Measurements from ENCODE around the gene OR9I1. TPM values are rescaled to one million over a fixed set of nuclear protein-coding genes. Genes with fewer than 3 reads are reported as not detected.

OR9I1 gene
- polyA plus RNA-seq, 2 of the 4 experiments (the other 2 are of a cell fraction) = not detected

DNA sequence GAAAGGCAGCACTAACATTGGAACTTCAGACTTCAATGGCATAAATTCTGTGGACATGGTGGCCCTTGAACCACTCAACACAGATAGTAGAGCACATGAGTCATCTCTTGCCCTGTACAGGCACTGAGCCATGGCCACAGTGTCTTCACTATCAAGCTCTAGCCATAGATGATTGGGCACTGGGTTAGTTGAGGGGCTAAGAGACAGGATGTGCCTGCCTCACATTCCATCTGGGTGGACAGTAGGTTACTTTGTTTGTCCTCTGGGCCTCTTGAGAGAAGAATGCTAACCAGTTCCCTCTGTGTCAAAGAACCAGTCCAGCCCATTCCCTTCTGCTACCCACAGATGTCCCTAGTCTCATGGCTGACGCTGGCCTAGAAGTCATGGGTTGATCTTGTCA is 54.7 kb downstream of the OR9I1 start:
- POLR2A ChIA-PET = no interaction called here
- CTCF ChIA-PET = no interaction called here
- Histone ChIP-seq H3K4me1 (no peaks in the 10 kb centered on the region), H3K4me2 (no peak overlapping the region), H3K9me3 (no peaks in the 10 kb centered on the region), H3K27ac (no peak overlapping the region), H3K4me3 (no peak overlapping the region)
- ATAC-seq (no peak), FAIRE-seq (no peak), DNase-seq (ENCODE audit: low read depth in 1 of 2, low spot score in 1 of 2) (no peak)
- TF ChIP-seq JUNB (IDR thresholded peaks at IDR 0.05) (no peak), POLR2A (IDR thresholded peaks at IDR 0.05; ENCODE audit: low read length) (no peak), HES2 (IDR thresholded peaks at IDR 0.05) (no peak), ESRRA (IDR thresholded peaks at IDR 0.05; ENCODE audit: borderline replicate concordance, low read length) (no peak), RAD21 (conservative IDR thresholded peaks at IDR 0.05 in 1 of 2, IDR thresholded peaks at IDR 0.05 in 1 of 2) (no peak), CHD4 (IDR thresholded peaks at IDR 0.05; ENCODE audit: borderline replicate concordance) (no peak)
- 7% methylated on average over 1 of the region's 1 CpG for WGBS (ENCODE audit: missing lambda C conversion rate)

- WGBS (ENCODE audit: missing lambda C conversion rate) = 32% methylated on average over 6 of the region's 6 CpGs
- Histone ChIP-seq H3K4me3 (no peak overlapping the region), H3K9me3 (no peaks in the 10 kb centered on the region), H3K4me2 (no peak overlapping the region), H3K4me1 (no peaks in the 10 kb centered on the region), H3K27ac (no peak overlapping the region)
- ChIA-PET POLR2A (no interaction called here), CTCF (interaction anchor here (0.6 kb wide), 1 partner anchor 505 kb away, joined by 3 read pairs; no protein-coding TSS in a partner anchor)
- ATAC-seq = peak in 1 of 2 experiments; percentile 62; a peak in 3 of 6 replicates
- no peak for TF ChIP-seq TP53 (CRISPR knock-in tag; IDR thresholded peaks at IDR 0.05)
- TF ChIP-seq, protein P1, sequence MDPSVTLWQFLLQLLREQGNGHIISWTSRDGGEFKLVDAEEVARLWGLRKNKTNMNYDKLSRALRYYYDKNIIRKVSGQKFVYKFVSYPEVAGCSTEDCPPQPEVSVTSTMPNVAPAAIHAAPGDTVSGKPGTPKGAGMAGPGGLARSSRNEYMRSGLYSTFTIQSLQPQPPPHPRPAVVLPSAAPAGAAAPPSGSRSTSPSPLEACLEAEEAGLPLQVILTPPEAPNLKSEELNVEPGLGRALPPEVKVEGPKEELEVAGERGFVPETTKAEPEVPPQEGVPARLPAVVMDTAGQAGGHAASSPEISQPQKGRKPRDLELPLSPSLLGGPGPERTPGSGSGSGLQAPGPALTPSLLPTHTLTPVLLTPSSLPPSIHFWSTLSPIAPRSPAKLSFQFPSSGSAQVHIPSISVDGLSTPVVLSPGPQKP (IDR thresholded peaks at IDR 0.05; ENCODE audit: low read depth, low read length) = no peak
- no peak for TF ChIP-seq NR3C1 (IDR thresholded peaks at IDR 0.05)
- TF ChIP-seq GATA3 (IDR thresholded peaks at IDR 0.05; ENCODE audit: borderline replicate concordance) = no peak
- TF ChIP-seq ZFP36 (IDR thresholded peaks at IDR 0.05; ENCODE audit: borderline replicate concordance, partially characterized antibody) = no peak
- no peak for TF ChIP-seq SMC3 (IDR thresholded peaks at IDR 0.05)
- no peak for TF ChIP-seq CBX2 (IDR thresholded peaks at IDR 0.05; ENCODE audit: borderline replicate concordance, low read depth)
- no peak for TF ChIP-seq USF2 (IDR thresholded peaks at IDR 0.05)
- TF ChIP-seq MAX (IDR thresholded peaks at IDR 0.05) = no peak
- no peak for TF ChIP-seq CEBPB (IDR thresholded peaks at IDR 0.05)
- TF ChIP-seq CHD2 (IDR thresholded peaks at IDR 0.05; ENCODE audit: low read length, partially characterized antibody) = no peak
- TF ChIP-seq KDM5A (IDR thresholded peaks at IDR 0.05) = no peak
- no peak for TF ChIP-seq RAD21 (conservative IDR thresholded peaks at IDR 0.05 in 1 of 2, IDR thresholded peaks at IDR 0.05 in 1 of 2)
- no peak for DNase-seq (ENCODE audit: low read depth in 1 of 2, low spot score in 1 of 2)
- no peak for FAIRE-seq
Observed at GRCh38 chr11:58068655-58069054, 56.7 kb downstream of the OR9I1 start.

GRCh38 chr11:58067685-58068084 is 57.6 kb downstream of the OR9I1 start:
- WGBS (ENCODE audit: missing lambda C conversion rate) = 19% methylated on average over 5 of the region's 5 CpGs
- H3K4me3 ChIP-seq = no peak overlapping the region
- no peaks in the 10 kb centered on the region for H3K9me3 ChIP-seq
- ChIA-PET CTCF (no interaction called here), POLR2A (no interaction called here)
- no peaks in the 10 kb centered on the region for H3K4me1 ChIP-seq
- no peak for DNase-seq (ENCODE audit: low read depth in 1 of 2, low spot score in 1 of 2)
- TF ChIP-seq KDM5A (IDR thresholded peaks at IDR 0.05) = no peak
- TF ChIP-seq ESRRA (IDR thresholded peaks at IDR 0.05; ENCODE audit: borderline replicate concordance, low read length) = no peak
- TF ChIP-seq, protein P1 (IDR thresholded peaks at IDR 0.05; ENCODE audit: low read depth, low read length) = no peak
- TF ChIP-seq BHLHE40 (IDR thresholded peaks at IDR 0.05; ENCODE audit: low read depth, low read length) = no peak
- TF ChIP-seq SMC3 (IDR thresholded peaks at IDR 0.05) = no peak
- TF ChIP-seq FOSB (CRISPR knock-in tag; IDR thresholded peaks at IDR 0.05) = no peak
- TF ChIP-seq MYC (IDR thresholded peaks at IDR 0.05; ENCODE audit: borderline replicate concordance, low read length) = no peak
- TF ChIP-seq KDM1A (IDR thresholded peaks at IDR 0.05; ENCODE audit: low read depth) = no peak
- no peak for TF ChIP-seq RAD21 (conservative IDR thresholded peaks at IDR 0.05 in 1 of 2, IDR thresholded peaks at IDR 0.05 in 1 of 2)
- no peak for TF ChIP-seq CBX8 (IDR thresholded peaks at IDR 0.05)
- no peak for TF ChIP-seq ZC3H11A (IDR thresholded peaks at IDR 0.05)
- no peak for TF ChIP-seq NFE2L2 (conservative IDR thresholded peaks at IDR 0.05; ENCODE audit: low read length)
- TF ChIP-seq TP53 (CRISPR knock-in tag; IDR thresholded peaks at IDR 0.05) = no peak
- no peak for ATAC-seq
- no peak overlapping the region for H3K27ac ChIP-seq
- no peak for FAIRE-seq
- H3K4me2 ChIP-seq = no peak overlapping the region
